Sigmoid colon (tissue), 4 donors: Measurements from ENCODE around the gene EIF3L.

Experiments used
- EP300 ChIP-seq, 4 donors: sonication (generic); formaldehyde crosslinking; IDR thresholded peaks; one replicate each; pipeline ENCODE4 v1.6.1; 2017; ENCODE audit warnings: antibody characterized with exemption in 4 of 4
- TF ChIP-seq, protein P1 (sequence below), 4 experiments: fragments of 450-650 bp in 3 of 4; fragments of 200-600 bp in 1 of 4; IDR thresholded peaks; one replicate each; pipeline ENCODE4 v1.5.1; 2016 to 2019; ENCODE audit warnings: antibody characterized with exemption in 4 of 4, mild to moderate bottlenecking in 3 of 4, moderate library complexity in 2 of 4

DNA sequence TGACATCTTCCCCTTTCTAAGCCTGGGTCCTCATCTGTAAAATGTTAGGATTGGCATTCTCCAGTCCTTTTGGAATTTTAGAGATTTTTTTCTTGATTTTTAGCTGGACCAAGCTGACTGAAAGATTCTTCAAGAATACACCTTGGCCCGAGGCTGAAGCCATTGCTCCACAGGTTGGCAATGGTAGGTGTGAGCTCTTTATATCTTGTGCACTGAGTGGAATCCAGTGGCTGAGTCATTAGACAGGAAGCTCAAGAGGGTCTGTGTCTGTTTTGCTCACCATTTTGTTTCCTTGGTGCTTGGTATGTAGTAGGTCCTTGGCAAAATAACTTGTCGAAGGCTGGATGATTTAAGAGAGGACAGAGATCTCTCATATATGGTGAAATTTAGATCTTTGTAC is 6.2 kb downstream of the EIF3L start:
- TF ChIP-seq EP300 (IDR thresholded peaks at IDR 0.05) = no peak
- TF ChIP-seq, protein P1, sequence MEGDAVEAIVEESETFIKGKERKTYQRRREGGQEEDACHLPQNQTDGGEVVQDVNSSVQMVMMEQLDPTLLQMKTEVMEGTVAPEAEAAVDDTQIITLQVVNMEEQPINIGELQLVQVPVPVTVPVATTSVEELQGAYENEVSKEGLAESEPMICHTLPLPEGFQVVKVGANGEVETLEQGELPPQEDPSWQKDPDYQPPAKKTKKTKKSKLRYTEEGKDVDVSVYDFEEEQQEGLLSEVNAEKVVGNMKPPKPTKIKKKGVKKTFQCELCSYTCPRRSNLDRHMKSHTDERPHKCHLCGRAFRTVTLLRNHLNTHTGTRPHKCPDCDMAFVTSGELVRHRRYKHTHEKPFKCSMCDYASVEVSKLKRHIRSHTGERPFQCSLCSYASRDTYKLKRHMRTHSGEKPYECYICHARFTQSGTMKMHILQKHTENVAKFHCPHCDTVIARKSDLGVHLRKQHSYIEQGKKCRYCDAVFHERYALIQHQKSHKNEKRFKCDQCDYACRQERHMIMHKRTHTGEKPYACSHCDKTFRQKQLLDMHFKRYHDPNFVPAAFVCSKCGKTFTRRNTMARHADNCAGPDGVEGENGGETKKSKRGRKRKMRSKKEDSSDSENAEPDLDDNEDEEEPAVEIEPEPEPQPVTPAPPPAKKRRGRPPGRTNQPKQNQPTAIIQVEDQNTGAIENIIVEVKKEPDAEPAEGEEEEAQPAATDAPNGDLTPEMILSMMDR (IDR thresholded peaks at IDR 0.05) = no peak
